ENCODE data around the gene MAP2K7.

The MAP2K7 gene

DNA sequence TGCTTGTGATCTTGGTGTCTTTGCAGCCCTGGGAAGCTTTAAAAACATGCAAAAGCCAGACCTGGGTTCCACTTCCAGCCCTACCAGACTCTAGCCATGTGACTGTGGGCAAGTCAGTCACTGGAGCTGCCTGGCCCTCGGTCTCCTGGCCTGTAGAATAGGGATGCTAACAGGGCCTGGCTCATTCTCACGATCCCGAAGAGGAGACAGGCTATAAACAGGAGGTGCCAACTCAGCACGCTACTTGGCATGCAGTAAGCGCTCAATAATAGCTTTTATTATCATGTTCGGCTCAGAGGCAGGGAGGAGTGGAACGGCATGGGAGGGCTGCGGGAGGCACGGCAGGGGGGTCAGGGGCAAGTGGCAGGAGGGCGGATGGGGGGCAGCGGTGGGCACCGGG lies 20.6 kb downstream of the MAP2K7 start:
- no peak overlapping the region for H3K27ac ChIP-seq (ENCODE audit: insufficient read depth in 1 of 2, low read depth in 1 of 2, low read length in 2 of 2, poor library complexity in 1 of 2, severe bottlenecking in 2 of 2)
- 89% methylated on average over 12 of the region's 12 CpGs for WGBS (ENCODE audit: insufficient coverage)
- peaks cover 0 to 40% (median 32%) of the 10 kb centered on the region in 4 experiments for H3K4me1 ChIP-seq (ENCODE audit: control extremely low read depth in 1 of 4, control insufficient read depth in 4 of 4, insufficient read depth in 4 of 4, low read length in 3 of 4)
- H3K36me3 ChIP-seq (ENCODE audit: control insufficient read depth in 4 of 4, insufficient read depth in 4 of 4, low read length in 3 of 4): peaks cover 0 to 21% (median 14%) of the 10 kb centered on the region in 4 experiments
- H3K27me3 ChIP-seq (replicated peaks in 2 of 5; ENCODE audit: control insufficient read depth in 4 of 5, insufficient read depth in 5 of 5, low read length in 4 of 5): peaks cover 0 to 6% (median 0%) of the 10 kb centered on the region in 5 experiments
- POLR2A ChIA-PET: no interaction called here
- H3K9me3 ChIP-seq (ENCODE audit: control extremely low read depth in 1 of 5, control insufficient read depth in 4 of 5, insufficient read depth in 2 of 5, low read depth in 1 of 5, low read length in 4 of 5): no peaks in the 10 kb centered on the region
- DNase-seq: no peak
- CTCF ChIA-PET: interaction anchor here (1.2 to 3.0 kb wide), 4 partner anchors 9 to 70 kb away, joined by 5 to 14 read pairs (median 8); partner anchors contain the start of genes TGFBR3L and TIMM44
- no peak overlapping the region for H3K4me3 ChIP-seq (ENCODE audit: control insufficient read depth in 1 of 7, extremely low read depth in 1 of 7, insufficient read depth in 4 of 7, low read depth in 2 of 7, low read length in 6 of 7)

- Histone ChIP-seq H3K4me1 (ENCODE audit: control extremely low read depth in 1 of 4, control insufficient read depth in 4 of 4, insufficient read depth in 4 of 4, low read length in 3 of 4) (peaks cover 0 to 40% (median 31%) of the 10 kb centered on the region in 4 experiments), H3K36me3 (ENCODE audit: control insufficient read depth in 4 of 4, insufficient read depth in 4 of 4, low read length in 3 of 4) (peaks cover 0 to 21% (median 14%) of the 10 kb centered on the region in 4 experiments), H3K9me3 (ENCODE audit: control extremely low read depth in 1 of 5, control insufficient read depth in 4 of 5, insufficient read depth in 2 of 5, low read depth in 1 of 5, low read length in 4 of 5) (no peaks in the 10 kb centered on the region), H3K27me3 (replicated peaks in 2 of 5; ENCODE audit: control insufficient read depth in 4 of 5, insufficient read depth in 5 of 5, low read length in 4 of 5) (peaks cover 0 to 1% (median 0%) of the 10 kb centered on the region in 5 experiments), H3K27ac (ENCODE audit: insufficient read depth in 1 of 2, low read depth in 1 of 2, low read length in 2 of 2, poor library complexity in 1 of 2, severe bottlenecking in 2 of 2) (no peak overlapping the region), H3K4me3 (ENCODE audit: control insufficient read depth in 1 of 7, extremely low read depth in 1 of 7, insufficient read depth in 4 of 7, low read depth in 2 of 7, low read length in 6 of 7) (peak overlapping the region in 1 of 7 experiments; percentile 26)
- ChIA-PET POLR2A (no interaction called here), CTCF (interaction anchor here (1.2 to 3.0 kb wide), 3 partner anchors 9 to 71 kb away, joined by 7 to 14 read pairs (median 8); partner anchors contain the start of genes TGFBR3L and TIMM44)
- 55% methylated on average over 25 of the region's 34 CpGs for WGBS (ENCODE audit: insufficient coverage)
- DNase-seq: no peak
These were observed 21.0 kb downstream of the MAP2K7 start for GRCh38 chr19:7924651-7925170.

DNA sequence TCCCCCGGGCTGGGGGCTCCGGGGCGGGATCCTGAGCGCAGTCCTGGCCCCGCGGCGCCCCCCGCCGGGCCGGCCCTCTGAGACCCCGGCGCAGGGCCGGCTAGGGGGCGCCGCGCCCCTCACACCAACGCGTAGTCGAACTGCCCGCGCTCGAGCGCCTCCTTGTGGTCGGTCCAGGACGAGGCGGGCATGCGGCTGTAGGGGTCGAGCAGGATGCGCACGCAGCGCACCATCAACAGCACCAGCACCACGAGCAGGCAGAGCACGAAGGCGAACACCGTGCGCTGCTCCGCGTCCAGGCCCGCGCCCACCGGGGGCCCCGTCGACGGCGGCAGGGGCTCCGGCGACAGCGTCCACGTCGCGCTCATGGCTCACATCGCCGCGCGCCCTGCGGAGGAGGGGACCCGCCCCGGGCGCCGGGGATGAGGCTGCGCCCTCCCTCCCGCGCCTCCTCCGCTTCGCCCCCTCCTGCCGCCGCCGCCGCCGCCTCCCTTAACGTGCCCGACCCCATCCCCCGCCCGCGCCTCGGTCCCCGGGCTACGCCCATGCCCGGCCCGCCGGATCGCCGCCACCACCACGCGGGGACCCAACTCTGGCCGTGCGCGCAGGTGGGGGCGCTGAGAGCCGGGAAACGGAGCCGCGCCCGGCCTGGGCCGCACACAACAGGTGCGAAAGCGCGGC lies 21.6 kb downstream of the MAP2K7 start:
- peak overlapping the region in 5 of 7 experiments; percentile 10 to 48 (median 26) for H3K4me3 ChIP-seq (ENCODE audit: control insufficient read depth in 1 of 7, extremely low read depth in 1 of 7, insufficient read depth in 4 of 7, low read depth in 2 of 7, low read length in 6 of 7)
- H3K4me1 ChIP-seq (ENCODE audit: control extremely low read depth in 1 of 4, control insufficient read depth in 4 of 4, insufficient read depth in 4 of 4, low read length in 3 of 4): peaks cover 0 to 40% (median 28%) of the 10 kb centered on the region in 4 experiments
- H3K36me3 ChIP-seq (ENCODE audit: control insufficient read depth in 4 of 4, insufficient read depth in 4 of 4, low read length in 3 of 4): peaks cover 0 to 21% (median 14%) of the 10 kb centered on the region in 4 experiments
- 0% methylated on average over 73 of the region's 98 CpGs for WGBS (ENCODE audit: insufficient coverage)
- no peaks in the 10 kb centered on the region for H3K27me3 ChIP-seq (replicated peaks in 2 of 5; ENCODE audit: control insufficient read depth in 4 of 5, insufficient read depth in 5 of 5, low read length in 4 of 5)
- no peak overlapping the region for H3K27ac ChIP-seq (ENCODE audit: insufficient read depth in 1 of 2, low read depth in 1 of 2, low read length in 2 of 2, poor library complexity in 1 of 2, severe bottlenecking in 2 of 2)
- peak; percentile 82 to 89 (median 85) for DNase-seq
- ChIA-PET POLR2A (no interaction called here), CTCF (no interaction called here)
- no peaks in the 10 kb centered on the region for H3K9me3 ChIP-seq (ENCODE audit: control extremely low read depth in 1 of 5, control insufficient read depth in 4 of 5, insufficient read depth in 2 of 5, low read depth in 1 of 5, low read length in 4 of 5)

DNA sequence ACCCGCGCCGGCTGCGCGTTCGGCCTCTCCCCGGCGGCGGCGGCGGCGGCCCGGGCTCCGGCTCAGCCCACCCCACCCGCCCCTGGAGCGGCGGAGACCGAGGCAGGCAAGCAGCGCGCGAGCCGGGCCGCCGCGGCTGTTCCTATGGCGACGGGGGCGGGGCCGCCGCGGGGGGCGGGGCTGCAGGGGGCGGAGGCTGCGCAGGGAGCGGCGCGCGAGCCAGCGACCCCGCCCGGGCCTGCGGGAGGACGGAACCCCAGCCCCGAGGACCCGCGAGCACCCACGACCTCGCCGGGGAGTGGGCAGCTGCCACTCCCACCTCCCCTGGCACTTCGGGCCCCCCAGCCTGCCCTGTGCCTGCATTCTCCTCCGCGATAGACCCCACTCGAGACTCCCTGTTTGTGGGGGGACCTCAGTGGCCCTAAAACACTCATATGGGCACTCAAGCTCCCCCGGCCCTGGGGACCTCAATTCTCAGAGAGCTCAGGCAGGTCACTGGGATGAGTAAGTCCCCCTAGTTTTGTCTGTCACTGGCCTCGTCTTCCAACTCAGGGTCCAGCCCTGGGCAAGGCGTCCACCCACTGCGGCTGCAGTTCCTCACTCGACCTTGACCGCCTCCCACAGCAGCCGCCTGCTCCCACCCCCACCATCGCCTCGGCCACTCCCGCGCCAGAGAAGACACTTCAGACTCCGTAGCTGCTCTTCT lies 22.5 kb downstream of the MAP2K7 start, which contains the start of gene CTXN1:
TSS of gene CTXN1 (minus strand) at position 115 of the 706 bp plus-strand sequence. CDS start 597 bp downstream, outside the sequence.
- Histone ChIP-seq H3K4me1 (ENCODE audit: control extremely low read depth in 1 of 4, control insufficient read depth in 4 of 4, insufficient read depth in 4 of 4, low read length in 3 of 4) (peaks cover 0 to 36% (median 24%) of the 10 kb centered on the region in 4 experiments), H3K27me3 (replicated peaks in 2 of 5; ENCODE audit: control insufficient read depth in 4 of 5, insufficient read depth in 5 of 5, low read length in 4 of 5) (no peaks in the 10 kb centered on the region), H3K4me3 (ENCODE audit: control insufficient read depth in 1 of 7, extremely low read depth in 1 of 7, insufficient read depth in 4 of 7, low read depth in 2 of 7, low read length in 6 of 7) (peak within 1 kb of the TSS in 6 of 7 experiments; percentile 10 to 68 (median 28)), H3K36me3 (ENCODE audit: control insufficient read depth in 4 of 4, insufficient read depth in 4 of 4, low read length in 3 of 4) (peaks cover 0 to 28% (median 20%) of the 10 kb centered on the region in 4 experiments), H3K9me3 (ENCODE audit: control extremely low read depth in 1 of 5, control insufficient read depth in 4 of 5, insufficient read depth in 2 of 5, low read depth in 1 of 5, low read length in 4 of 5) (no peaks in the 10 kb centered on the region), H3K27ac (ENCODE audit: insufficient read depth in 1 of 2, low read depth in 1 of 2, low read length in 2 of 2, poor library complexity in 1 of 2, severe bottlenecking in 2 of 2) (peak within 1 kb of the TSS in 1 of 2 experiments; percentile 14)
- CTCF ChIA-PET: interaction anchor here (1.1 to 4.0 kb wide), 6 partner anchors 9 to 77 kb away, joined by 3 to 20 read pairs (median 4); partner anchors contain the start of genes MAP2K7 and TIMM44
- WGBS (ENCODE audit: insufficient coverage): 24% methylated on average over 50 of the region's 65 CpGs
- POLR2A ChIA-PET: interaction anchor here (1.1 kb wide), 1 partner anchor 18 kb away, joined by 4 read pairs; no protein-coding TSS in a partner anchor
- DNase-seq: peak in 2 of 3 donors; percentile 52 to 57

DNA sequence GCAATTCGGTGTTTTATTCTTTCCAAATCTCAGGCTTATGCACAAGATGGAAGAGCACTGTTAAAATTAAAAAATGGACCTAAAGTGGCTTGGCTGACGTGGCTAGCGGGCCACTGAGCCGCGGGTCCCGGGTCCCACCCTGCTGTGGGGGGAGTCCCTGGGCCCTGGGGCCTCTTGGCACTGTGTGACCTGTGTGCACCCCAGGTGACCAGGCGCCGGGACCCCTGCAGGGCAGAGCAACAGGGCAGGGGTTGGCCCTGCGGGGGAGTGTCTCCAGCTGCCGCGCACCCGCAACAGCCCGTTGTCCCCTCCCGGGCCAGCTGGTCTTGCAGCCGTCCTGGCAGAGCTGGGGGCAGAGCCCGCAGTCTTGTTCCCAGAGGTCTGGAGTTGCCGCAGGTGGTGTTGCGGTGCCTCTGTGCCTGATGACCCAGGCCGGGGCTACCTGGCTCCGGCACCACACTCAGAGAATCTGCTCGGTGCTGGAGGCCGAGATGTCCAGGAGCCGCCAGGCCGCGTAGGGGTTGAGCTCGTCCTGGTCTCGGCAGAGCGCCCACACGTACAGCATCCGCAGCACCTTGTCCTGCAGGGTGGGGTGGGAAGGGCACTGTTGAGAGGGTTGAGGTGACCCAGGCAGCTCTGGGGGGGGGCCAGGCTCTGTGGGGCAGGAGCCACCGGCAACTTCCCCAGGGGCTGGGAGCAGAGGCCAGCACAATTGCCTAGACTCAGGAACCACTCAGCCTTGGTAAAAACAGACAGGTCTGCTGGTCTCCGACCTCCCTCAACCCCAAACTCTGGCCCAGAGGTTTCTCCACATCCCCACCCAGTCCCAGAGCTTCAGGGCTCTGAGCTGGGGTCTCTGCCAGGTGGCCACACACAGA lies 23.3 kb downstream of the MAP2K7 start:
- no peak overlapping the region for H3K27ac ChIP-seq (ENCODE audit: insufficient read depth in 1 of 2, low read depth in 1 of 2, low read length in 2 of 2, poor library complexity in 1 of 2, severe bottlenecking in 2 of 2)
- H3K4me3 ChIP-seq (ENCODE audit: control insufficient read depth in 1 of 7, extremely low read depth in 1 of 7, insufficient read depth in 4 of 7, low read depth in 2 of 7, low read length in 6 of 7): no peak overlapping the region
- ChIA-PET POLR2A (interaction anchor here (1.1 kb wide), 1 partner anchor 17 kb away, joined by 4 read pairs; no protein-coding TSS in a partner anchor), CTCF (interaction anchor here (1.1 to 4.0 kb wide), 7 partner anchors 9 to 76 kb away, joined by 3 to 20 read pairs (median 4); partner anchors contain the start of genes MAP2K7 and TIMM44)
- peaks cover 2 to 35% (median 27%) of the 10 kb centered on the region in 4 experiments for H3K36me3 ChIP-seq (ENCODE audit: control insufficient read depth in 4 of 4, insufficient read depth in 4 of 4, low read length in 3 of 4)
- DNase-seq: no peak
- H3K27me3 ChIP-seq (replicated peaks in 2 of 5; ENCODE audit: control insufficient read depth in 4 of 5, insufficient read depth in 5 of 5, low read length in 4 of 5): no peaks in the 10 kb centered on the region
- H3K9me3 ChIP-seq (ENCODE audit: control extremely low read depth in 1 of 5, control insufficient read depth in 4 of 5, insufficient read depth in 2 of 5, low read depth in 1 of 5, low read length in 4 of 5): no peaks in the 10 kb centered on the region
- WGBS (ENCODE audit: insufficient coverage): 95% methylated on average over 25 of the region's 32 CpGs
- H3K4me1 ChIP-seq (ENCODE audit: control extremely low read depth in 1 of 4, control insufficient read depth in 4 of 4, insufficient read depth in 4 of 4, low read length in 3 of 4): peaks cover 0 to 28% (median 17%) of the 10 kb centered on the region in 4 experiments

- 98% methylated on average over 16 of the region's 23 CpGs for WGBS (ENCODE audit: insufficient coverage)
- H3K36me3 ChIP-seq (ENCODE audit: control insufficient read depth in 4 of 4, insufficient read depth in 4 of 4, low read length in 3 of 4): peaks cover 6 to 35% (median 28%) of the 10 kb centered on the region in 4 experiments
- ChIA-PET POLR2A (no interaction called here), CTCF (interaction anchor here (1.1 to 4.0 kb wide), 7 partner anchors 10 to 76 kb away, joined by 3 to 20 read pairs (median 4); partner anchors contain the start of genes MAP2K7 and TIMM44)
- H3K4me3 ChIP-seq (ENCODE audit: control insufficient read depth in 1 of 7, extremely low read depth in 1 of 7, insufficient read depth in 4 of 7, low read depth in 2 of 7, low read length in 6 of 7): no peak overlapping the region
- H3K27me3 ChIP-seq (replicated peaks in 2 of 5; ENCODE audit: control insufficient read depth in 4 of 5, insufficient read depth in 5 of 5, low read length in 4 of 5): no peaks in the 10 kb centered on the region
- peaks cover 0 to 27% (median 16%) of the 10 kb centered on the region in 4 experiments for H3K4me1 ChIP-seq (ENCODE audit: control extremely low read depth in 1 of 4, control insufficient read depth in 4 of 4, insufficient read depth in 4 of 4, low read length in 3 of 4)
- DNase-seq: no peak
- H3K27ac ChIP-seq (ENCODE audit: insufficient read depth in 1 of 2, low read depth in 1 of 2, low read length in 2 of 2, poor library complexity in 1 of 2, severe bottlenecking in 2 of 2): no peak overlapping the region
- no peaks in the 10 kb centered on the region for H3K9me3 ChIP-seq (ENCODE audit: control extremely low read depth in 1 of 5, control insufficient read depth in 4 of 5, insufficient read depth in 2 of 5, low read depth in 1 of 5, low read length in 4 of 5)
These were observed 24.1 kb downstream of the MAP2K7 start for GRCh38 chr19:7927605-7928333.
